ENCODE data around the gene SPRED2. TPM values are rescaled to one million over a fixed set of nuclear protein-coding genes. Genes with fewer than 3 reads are reported as not detected.
A peak's percentile ranks its signal among the peaks of the same experiment; 100 is the strongest.

The SPRED2 gene
- 54.5 TPM for total RNA-seq (ENCODE audit: unreplicated experiment)
- long read RNA-seq, partial matches to known transcripts, result 0 of 4 reads
- long read RNA-seq, other reads (novel, unspliced or antisense), result 4 of 4 reads

GRCh38 chr2:65432227-65433190, at the start of gene SPRED2:
Gene SPRED2, minus strand, starts transcription at chr2:65432599. Its CDS starts 612 bp downstream, at chr2:65431987.
- H3K4me1 Mint-ChIP-seq (ENCODE audit: low read depth, unreplicated experiment), result peaks cover 32% of the 10 kb centered on the region
- H3K36me3 Mint-ChIP-seq (ENCODE audit: unreplicated experiment), result no peaks in the 10 kb centered on the region
- DNase-seq, result peak; percentile 97
- H3K27me3 Mint-ChIP-seq (ENCODE audit: unreplicated experiment), result peaks cover 14% of the 10 kb centered on the region
- peak within 1 kb of the TSS; percentile 91 for H3K27ac Mint-ChIP-seq (ENCODE audit: unreplicated experiment)
- peak; percentile 13 for TF ChIP-seq CTCF (IDR thresholded peaks at IDR 0.05; ENCODE audit: partially characterized antibody, unreplicated experiment)
- peak within 1 kb of the TSS; percentile 93 for H3K4me3 Mint-ChIP-seq (ENCODE audit: unreplicated experiment)
- H3K9me3 Mint-ChIP-seq (ENCODE audit: unreplicated experiment), result peaks cover 22% of the 10 kb centered on the region

GRCh38 chr2:65481961-65482360, 49.6 kb upstream of the SPRED2 start:
- Mint-ChIP-seq H3K4me3 (ENCODE audit: unreplicated experiment) (no peak overlapping the region), H3K27ac (ENCODE audit: unreplicated experiment) (no peak overlapping the region), H3K27me3 (ENCODE audit: unreplicated experiment) (no peaks in the 10 kb centered on the region), H3K4me1 (ENCODE audit: low read depth, unreplicated experiment) (no peaks in the 10 kb centered on the region), H3K9me3 (ENCODE audit: unreplicated experiment) (no peaks in the 10 kb centered on the region), H3K36me3 (ENCODE audit: unreplicated experiment) (no peaks in the 10 kb centered on the region)
- no peak for DNase-seq
- no peak for TF ChIP-seq CTCF (IDR thresholded peaks at IDR 0.05; ENCODE audit: partially characterized antibody, unreplicated experiment)

GRCh38 chr2:65479524-65479923, 47.1 kb upstream of the SPRED2 start:
- H3K4me3 Mint-ChIP-seq (ENCODE audit: unreplicated experiment), result no peak overlapping the region
- no peak for TF ChIP-seq CTCF (IDR thresholded peaks at IDR 0.05; ENCODE audit: partially characterized antibody, unreplicated experiment)

DNA sequence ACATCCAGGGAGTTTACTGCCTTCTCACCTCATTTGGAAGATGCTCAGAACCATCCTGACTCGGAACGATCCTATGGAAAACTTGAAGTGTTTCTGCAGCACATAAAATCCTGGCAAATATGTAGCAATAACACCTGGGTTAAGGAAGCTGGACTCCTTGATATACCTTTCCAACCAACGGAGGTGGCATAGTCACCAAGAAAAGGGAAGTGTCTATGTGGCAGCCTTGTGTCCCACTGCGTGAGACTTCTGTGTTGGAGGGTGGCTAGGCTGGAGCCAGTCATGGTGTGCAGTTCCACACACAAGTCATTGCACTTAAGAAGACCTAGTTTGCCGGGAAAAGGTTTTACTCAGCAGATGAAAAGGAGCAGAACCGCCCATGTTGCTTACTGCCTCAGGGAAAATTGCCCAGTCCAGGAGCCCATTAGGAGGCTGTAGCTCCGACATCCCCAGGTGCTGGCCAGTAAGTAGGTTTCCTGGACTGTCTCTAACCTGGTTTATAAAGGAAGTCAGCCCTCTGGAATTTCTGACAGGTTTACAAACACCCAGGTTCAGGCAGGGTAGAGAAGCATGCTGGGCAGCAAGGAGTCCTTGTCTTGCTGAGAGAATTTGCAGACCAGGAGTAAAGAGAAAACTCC, 46.2 kb upstream of the SPRED2 start:
- no peak for DNase-seq
- H3K9me3 Mint-ChIP-seq (ENCODE audit: unreplicated experiment), result peaks cover 1% of the 10 kb centered on the region
- no peak overlapping the region for H3K4me3 Mint-ChIP-seq (ENCODE audit: unreplicated experiment)
- TF ChIP-seq CTCF (IDR thresholded peaks at IDR 0.05; ENCODE audit: partially characterized antibody, unreplicated experiment), result no peak
- H3K4me1 Mint-ChIP-seq (ENCODE audit: low read depth, unreplicated experiment), result peaks cover 5% of the 10 kb centered on the region
- peaks cover 3% of the 10 kb centered on the region for H3K27me3 Mint-ChIP-seq (ENCODE audit: unreplicated experiment)
- H3K27ac Mint-ChIP-seq (ENCODE audit: unreplicated experiment), result no peak overlapping the region
- H3K36me3 Mint-ChIP-seq (ENCODE audit: unreplicated experiment), result peaks cover 11% of the 10 kb centered on the region

More at GRCh38 chr2:65479524-65479923, 47.1 kb upstream of the SPRED2 start:
- Mint-ChIP-seq H3K36me3 (ENCODE audit: unreplicated experiment) (peaks cover 5% of the 10 kb centered on the region), H3K27ac (ENCODE audit: unreplicated experiment) (no peak overlapping the region), H3K4me1 (ENCODE audit: low read depth, unreplicated experiment) (no peaks in the 10 kb centered on the region), H3K27me3 (ENCODE audit: unreplicated experiment) (peaks cover 3% of the 10 kb centered on the region), H3K9me3 (ENCODE audit: unreplicated experiment) (peaks cover 1% of the 10 kb centered on the region)
- DNase-seq, result no peak

Data from glutamatergic neuron (in vitro differentiated cells).